Forelimb muscle (tissue), 1 donor: Measurements from ENCODE around the gene LHFPL2. TPM values are rescaled to one million over a fixed set of nuclear protein-coding genes. Genes with fewer than 3 reads are reported as not detected.

Experiments
- DNase-seq: peaks from one replicate; pipeline ENCODE4 v3.0.0-alpha.2; 2013; ENCODE audit warnings: low read depth
- polyA plus RNA-seq: library from polyadenylated mRNA; unstranded; fragments of 120-200 nt; gene quantifications from one replicate; pipeline ENCODE4 v1.2.1, GENCODE V29; 2013; ENCODE audit not compliant: insufficient read length

LHFPL2 gene
- polyA plus RNA-seq, 1 donor, result 48.3 TPM

- no peak for DNase-seq
These were observed 77.9 kb downstream of the LHFPL2 start for GRCh38 chr5:78570646-78571045.

GRCh38 chr5:78569441-78569840 lies 79.1 kb downstream of the LHFPL2 start:
- no peak for DNase-seq

- DNase-seq, result no peak
These were observed 79.9 kb downstream of the LHFPL2 start for GRCh38 chr5:78568676-78569075.

- no peak for DNase-seq
These were observed 80.4 kb downstream of the LHFPL2 start for GRCh38 chr5:78568212-78568611.

GRCh38 chr5:78567617-78568016 lies 81.0 kb downstream of the LHFPL2 start:
- no peak for DNase-seq

GRCh38 chr5:78566747-78567425 lies 81.7 kb downstream of the LHFPL2 start:
- no peak for DNase-seq

- no peak for DNase-seq
These were observed 83.2 kb downstream of the LHFPL2 start for GRCh38 chr5:78565395-78565794.

GRCh38 chr5:78563621-78564020 lies 85.0 kb downstream of the LHFPL2 start:
- DNase-seq, result no peak

- no peak for DNase-seq
These were observed 85.8 kb downstream of the LHFPL2 start for GRCh38 chr5:78562714-78563330.

GRCh38 chr5:78562001-78562400 lies 86.6 kb downstream of the LHFPL2 start:
- no peak for DNase-seq

- DNase-seq, result no peak
These were observed 87.3 kb downstream of the LHFPL2 start for GRCh38 chr5:78561261-78561660.

GRCh38 chr5:78560000-78560855 lies 88.3 kb downstream of the LHFPL2 start:
- no peak for DNase-seq

GRCh38 chr5:78557601-78558000 lies 91.0 kb downstream of the LHFPL2 start:
- no peak for DNase-seq

- DNase-seq, result no peak
These were observed 92.7 kb downstream of the LHFPL2 start for GRCh38 chr5:78555870-78556269.

GRCh38 chr5:78554670-78555069 lies 93.9 kb downstream of the LHFPL2 start:
- DNase-seq, result no peak

- no peak for DNase-seq
These were observed 94.8 kb downstream of the LHFPL2 start for GRCh38 chr5:78553580-78554353.

- DNase-seq, result no peak
These were observed 95.7 kb downstream of the LHFPL2 start for GRCh38 chr5:78552729-78553342.

- no peak for DNase-seq
These were observed 97.7 kb downstream of the LHFPL2 start for GRCh38 chr5:78550891-78551290.

GRCh38 chr5:78549043-78549442 lies 99.5 kb downstream of the LHFPL2 start:
- no peak for DNase-seq

GRCh38 chr5:78547731-78548615 lies 100.6 kb downstream of the LHFPL2 start:
- DNase-seq, result peak; percentile 97
